GM12873 (cell line): ENCODE results near the gene PTGES2.

Experiments used
- TF ChIP-seq, protein P1 (sequence below): IDR thresholded peaks from 2 replicates; pipeline ENCODE4 v1.5.1; 2012; ENCODE audit warnings: low read depth, mild to moderate bottlenecking, moderate library complexity, low read length, control low read depth; ENCODE audit not compliant: insufficient read depth; ENCODE audit errors: missing control alignments

Gene PTGES2

DNA sequence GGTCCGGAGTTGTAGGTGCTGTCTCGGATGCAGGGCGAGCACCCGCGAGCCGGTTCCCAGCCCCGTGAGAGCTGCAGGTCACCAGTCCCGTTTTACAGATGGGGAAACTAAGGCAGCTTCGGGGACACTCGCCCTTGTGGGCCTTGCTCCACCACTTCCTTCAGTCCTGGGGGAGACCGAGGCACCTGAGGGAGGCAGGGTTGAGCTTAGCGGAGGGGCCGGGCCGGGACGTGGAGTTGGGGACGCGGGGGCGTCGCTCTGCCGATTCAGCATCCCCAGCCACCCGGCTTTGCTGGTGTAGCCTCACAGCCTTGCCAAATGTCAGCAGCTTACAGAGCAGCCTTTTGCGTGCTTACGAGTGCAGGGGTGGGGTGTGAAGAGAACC, 33.1 kb upstream of the PTGES2 start:
- TF ChIP-seq, protein P1, sequence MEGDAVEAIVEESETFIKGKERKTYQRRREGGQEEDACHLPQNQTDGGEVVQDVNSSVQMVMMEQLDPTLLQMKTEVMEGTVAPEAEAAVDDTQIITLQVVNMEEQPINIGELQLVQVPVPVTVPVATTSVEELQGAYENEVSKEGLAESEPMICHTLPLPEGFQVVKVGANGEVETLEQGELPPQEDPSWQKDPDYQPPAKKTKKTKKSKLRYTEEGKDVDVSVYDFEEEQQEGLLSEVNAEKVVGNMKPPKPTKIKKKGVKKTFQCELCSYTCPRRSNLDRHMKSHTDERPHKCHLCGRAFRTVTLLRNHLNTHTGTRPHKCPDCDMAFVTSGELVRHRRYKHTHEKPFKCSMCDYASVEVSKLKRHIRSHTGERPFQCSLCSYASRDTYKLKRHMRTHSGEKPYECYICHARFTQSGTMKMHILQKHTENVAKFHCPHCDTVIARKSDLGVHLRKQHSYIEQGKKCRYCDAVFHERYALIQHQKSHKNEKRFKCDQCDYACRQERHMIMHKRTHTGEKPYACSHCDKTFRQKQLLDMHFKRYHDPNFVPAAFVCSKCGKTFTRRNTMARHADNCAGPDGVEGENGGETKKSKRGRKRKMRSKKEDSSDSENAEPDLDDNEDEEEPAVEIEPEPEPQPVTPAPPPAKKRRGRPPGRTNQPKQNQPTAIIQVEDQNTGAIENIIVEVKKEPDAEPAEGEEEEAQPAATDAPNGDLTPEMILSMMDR = no peak

DNA sequence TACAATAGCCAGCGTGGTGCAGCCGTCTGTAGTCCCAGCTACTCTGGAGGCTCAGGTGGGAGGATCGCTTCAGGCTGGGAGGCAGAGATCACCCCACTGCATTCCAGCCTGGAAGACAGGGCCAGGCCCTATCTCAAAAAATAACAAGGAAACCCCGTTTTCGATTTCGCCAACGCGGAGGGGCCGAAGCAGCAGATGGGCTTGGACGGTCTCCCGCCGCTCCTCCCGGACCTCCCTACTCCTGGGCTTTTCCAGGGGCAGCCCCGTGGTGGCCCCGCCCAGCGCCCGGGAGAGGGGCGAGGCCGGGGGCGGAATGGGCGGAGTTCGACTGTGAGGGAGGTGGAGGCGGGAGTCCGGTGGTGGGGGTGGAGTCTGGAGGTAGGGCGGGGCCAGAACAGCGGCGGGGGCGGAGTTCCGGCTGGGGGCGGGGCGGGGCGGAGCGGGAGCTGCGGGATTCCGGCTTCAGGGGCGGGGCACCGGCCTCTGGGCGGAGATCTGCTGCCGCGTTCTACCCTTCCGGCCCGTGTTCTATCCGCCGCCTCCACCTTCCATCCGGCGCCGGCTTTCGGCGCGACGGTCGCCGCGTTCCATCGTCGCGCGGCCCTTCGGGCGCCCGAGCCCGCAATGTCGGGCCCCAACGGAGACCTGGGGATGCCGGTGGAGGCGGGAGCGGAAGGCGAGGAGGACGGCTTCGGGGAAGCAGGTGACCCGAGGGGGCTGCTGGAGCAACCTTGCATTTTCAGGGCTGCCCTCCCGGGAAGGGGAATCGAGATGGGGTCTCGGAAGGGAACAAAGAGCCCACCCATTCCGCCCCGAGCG, 32.5 kb upstream of the PTGES2 start, which contains the start of gene BBLN:
BBLN (plus strand) TSS at position 482 of the 819 bp plus-strand sequence; CDS start at position 625, 143 bp downstream.
- TF ChIP-seq, protein P1 = no peak

DNA sequence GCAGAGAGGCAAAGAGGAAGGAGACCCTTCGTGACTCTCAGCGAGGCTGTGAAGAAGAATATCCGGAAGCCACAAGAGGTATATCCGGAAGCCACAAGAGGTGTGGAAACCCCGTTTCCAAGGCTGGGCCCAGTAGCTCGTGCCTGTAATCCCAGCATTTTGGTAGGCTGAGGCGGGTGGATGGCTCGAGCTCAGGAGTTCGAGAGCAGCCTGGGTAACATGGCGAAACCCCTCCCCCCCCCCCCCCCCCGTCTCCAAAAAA, 31.9 kb upstream of the PTGES2 start:
- TF ChIP-seq, protein P1 = no peak

DNA sequence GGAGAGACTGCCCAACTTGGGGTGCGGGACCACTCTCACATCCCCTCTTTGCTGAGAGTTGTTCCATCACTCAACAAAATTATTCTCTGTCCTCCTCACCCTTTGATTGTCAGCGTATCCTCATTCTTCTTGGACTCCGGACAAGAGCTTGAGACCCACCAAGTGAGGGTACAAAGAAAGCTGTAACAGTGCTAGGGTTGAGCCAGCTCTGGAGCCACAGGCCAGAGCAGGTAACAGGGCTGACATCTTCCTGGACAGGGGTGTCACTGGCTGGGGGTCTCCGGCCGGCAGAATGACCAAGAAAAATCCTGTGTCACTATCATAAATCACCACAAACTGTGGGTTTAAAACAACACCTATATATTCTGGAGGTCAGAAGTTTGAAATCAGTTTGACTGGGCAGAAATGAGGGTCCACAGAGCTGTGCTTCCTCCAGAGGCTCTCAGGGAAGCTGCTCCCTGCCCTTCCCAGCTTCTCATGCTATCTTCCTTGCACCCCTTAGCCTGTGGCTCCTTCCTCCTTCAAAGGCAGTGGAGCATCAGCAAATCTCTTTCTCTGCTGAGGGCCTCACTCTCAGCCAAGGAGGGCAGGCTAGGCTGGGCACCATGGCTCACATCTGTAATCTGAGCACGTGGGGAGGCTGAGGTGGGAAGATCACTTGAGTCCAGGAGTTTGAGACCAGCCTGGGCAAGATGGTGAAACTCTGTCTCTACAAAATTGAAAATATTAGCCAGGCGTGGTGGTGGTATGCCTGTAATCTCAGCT, 28.4 kb upstream of the PTGES2 start:
- TF ChIP-seq, protein P1 = no peak

DNA sequence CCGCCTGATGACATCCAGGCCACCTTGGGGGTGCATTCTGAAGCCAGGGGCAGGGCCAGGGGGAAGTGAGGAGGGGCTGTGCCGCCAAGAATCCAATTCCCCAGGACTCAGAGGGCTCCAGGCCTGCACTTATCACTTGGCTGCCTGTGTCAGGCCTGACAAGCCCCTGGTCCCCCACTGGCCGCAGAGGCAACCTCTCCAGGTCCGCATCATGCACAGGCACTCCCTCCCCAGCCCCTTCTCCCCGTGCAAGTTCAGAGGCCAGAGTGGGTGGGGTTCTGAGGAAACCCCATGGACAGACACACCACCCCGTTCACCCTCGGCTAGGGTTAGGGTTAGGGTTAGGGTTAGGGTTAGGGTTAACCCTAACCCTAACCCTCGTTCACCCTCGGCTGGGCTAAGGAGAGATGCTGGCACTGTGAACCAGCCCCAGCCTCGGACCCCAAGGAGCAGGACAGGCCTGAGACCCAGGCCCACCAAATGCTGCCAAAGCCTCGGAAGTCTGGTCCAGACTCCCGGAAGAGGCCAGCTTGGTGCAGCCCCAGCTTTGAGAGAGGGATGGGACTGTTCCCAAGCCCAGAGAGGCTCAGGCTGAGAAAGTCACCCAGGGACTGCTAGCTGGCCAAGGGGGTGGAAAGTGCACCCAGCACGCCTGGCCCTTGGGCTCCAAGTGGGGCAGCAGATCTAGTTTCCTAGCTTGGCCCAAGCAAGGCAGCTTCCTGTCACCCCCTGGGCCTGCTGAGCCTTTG, 26.6 kb upstream of the PTGES2 start:
- TF ChIP-seq, protein P1 = no peak

DNA sequence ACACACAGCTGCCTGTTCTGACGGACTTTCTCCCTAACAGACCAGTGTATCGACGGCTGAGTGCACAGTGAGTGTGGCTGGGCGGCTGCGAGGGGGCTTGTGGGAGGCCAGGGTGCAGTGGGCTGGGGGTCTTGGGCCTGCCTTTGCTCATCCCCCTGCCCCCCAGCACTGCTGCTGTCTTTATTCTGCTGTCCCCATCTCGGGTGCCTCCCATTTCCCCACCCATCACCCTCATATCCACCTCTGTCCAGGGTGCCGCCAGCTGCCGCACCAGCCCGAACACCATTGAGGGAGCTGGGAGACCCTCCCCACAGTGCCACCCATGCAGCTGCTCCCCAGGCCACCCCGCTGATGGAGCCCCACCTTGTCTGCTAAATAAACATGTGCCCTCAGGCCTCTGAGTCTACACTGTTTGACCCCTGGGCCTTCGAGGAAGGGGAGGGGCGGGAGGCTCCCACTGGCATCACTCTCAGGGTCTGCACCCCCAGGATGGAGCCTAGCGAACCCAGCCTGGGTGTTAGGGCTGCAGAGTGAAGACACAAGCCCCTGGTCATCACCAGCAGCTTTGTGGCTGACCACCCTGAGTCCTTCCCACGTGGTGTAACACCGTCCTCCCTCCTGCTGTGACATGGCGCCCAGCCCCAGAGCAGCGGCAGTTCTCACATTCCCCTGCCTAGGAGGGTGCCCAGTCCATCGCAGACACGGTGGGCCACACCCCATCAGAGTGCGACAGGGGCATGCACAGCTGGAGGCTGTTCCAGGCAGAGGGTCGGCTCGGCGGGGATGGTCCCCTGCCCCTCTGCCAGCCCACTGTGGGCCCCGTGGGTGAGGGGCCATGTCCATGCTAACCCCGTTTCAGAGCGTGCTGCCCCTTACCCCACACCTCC, 25.8 kb upstream of the PTGES2 start:
- TF ChIP-seq, protein P1 = no peak
